Measurements from ENCODE around the gene MACROH2A1.

MACROH2A1 gene

DNA sequence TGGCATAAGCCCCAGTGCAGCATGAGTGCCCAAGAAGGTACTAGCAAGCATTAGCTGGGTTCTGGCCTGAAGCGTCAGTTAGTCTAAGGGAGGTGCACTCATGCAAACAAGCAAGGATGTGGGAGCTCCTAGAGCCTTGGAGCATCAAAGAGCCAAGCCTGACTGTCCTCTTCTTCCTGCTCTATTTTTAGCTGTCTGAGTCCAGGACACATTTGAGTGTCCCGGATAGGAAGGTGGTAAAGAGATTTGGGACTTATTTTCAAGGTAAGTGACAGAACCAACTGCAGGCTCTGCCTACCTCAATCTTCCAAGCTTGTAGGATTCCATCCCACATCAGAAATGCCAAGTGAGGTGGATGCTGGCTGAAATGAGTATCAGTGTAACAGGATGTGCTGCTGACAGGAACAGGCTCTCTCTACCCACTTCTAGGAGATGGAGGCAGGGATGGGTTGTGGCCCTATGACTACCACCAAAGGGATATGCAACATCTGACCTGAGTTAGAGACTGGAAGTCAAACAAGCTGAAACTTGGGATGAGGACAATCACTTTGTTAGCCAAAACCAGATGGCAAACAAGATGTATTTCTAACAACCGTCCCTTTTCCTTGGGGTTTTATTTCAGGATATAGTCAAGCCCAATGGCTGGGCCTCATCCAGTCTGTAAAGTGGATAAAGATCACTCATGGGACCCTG, 15.1 kb downstream of the MACROH2A1 start:
- no peaks in the 10 kb centered on the region for H3K9me3 ChIP-seq (ENCODE audit: severe bottlenecking)
- no peak overlapping the region for H3K4me3 ChIP-seq (ENCODE audit: low read depth, low read length)
- H3K36me3 ChIP-seq: peaks cover 100% of the 10 kb centered on the region
- no peak overlapping the region for H3K27ac ChIP-seq
- DNase-seq: no peak
- H3K27me3 ChIP-seq (ENCODE audit: insufficient read depth, low read depth, severe bottlenecking): no peaks in the 10 kb centered on the region
- TF ChIP-seq, protein P1, sequence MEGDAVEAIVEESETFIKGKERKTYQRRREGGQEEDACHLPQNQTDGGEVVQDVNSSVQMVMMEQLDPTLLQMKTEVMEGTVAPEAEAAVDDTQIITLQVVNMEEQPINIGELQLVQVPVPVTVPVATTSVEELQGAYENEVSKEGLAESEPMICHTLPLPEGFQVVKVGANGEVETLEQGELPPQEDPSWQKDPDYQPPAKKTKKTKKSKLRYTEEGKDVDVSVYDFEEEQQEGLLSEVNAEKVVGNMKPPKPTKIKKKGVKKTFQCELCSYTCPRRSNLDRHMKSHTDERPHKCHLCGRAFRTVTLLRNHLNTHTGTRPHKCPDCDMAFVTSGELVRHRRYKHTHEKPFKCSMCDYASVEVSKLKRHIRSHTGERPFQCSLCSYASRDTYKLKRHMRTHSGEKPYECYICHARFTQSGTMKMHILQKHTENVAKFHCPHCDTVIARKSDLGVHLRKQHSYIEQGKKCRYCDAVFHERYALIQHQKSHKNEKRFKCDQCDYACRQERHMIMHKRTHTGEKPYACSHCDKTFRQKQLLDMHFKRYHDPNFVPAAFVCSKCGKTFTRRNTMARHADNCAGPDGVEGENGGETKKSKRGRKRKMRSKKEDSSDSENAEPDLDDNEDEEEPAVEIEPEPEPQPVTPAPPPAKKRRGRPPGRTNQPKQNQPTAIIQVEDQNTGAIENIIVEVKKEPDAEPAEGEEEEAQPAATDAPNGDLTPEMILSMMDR (IDR thresholded peaks at IDR 0.05; ENCODE audit: low read depth, low read length): no peak

DNA sequence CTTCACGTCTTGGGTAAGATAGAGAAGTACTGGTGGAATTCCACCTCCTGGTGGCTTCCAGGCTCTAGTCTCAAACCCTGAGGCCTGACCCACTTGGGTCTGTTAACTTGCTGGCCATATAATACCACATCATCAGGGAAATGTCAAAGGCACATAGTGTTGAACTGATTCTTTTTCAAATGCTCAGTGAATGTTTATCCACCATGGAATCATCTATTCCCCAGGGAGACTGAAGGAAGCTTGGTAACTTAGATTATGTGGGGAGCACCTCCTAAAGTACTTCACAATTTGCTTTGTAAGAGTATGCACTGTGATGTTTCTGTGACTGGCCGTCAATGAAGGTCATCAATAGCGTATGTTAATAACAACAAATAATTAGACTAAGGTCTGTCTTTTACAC, 16.1 kb downstream of the MACROH2A1 start:
- Histone ChIP-seq H3K4me3 (ENCODE audit: low read depth, low read length) (no peak overlapping the region), H3K27ac (no peak overlapping the region), H3K36me3 (peaks cover 100% of the 10 kb centered on the region), H3K9me3 (ENCODE audit: severe bottlenecking) (no peaks in the 10 kb centered on the region), H3K27me3 (ENCODE audit: insufficient read depth, low read depth, severe bottlenecking) (no peaks in the 10 kb centered on the region)
- DNase-seq: no peak
- TF ChIP-seq, protein P1 (IDR thresholded peaks at IDR 0.05; ENCODE audit: low read depth, low read length): no peak

DNA sequence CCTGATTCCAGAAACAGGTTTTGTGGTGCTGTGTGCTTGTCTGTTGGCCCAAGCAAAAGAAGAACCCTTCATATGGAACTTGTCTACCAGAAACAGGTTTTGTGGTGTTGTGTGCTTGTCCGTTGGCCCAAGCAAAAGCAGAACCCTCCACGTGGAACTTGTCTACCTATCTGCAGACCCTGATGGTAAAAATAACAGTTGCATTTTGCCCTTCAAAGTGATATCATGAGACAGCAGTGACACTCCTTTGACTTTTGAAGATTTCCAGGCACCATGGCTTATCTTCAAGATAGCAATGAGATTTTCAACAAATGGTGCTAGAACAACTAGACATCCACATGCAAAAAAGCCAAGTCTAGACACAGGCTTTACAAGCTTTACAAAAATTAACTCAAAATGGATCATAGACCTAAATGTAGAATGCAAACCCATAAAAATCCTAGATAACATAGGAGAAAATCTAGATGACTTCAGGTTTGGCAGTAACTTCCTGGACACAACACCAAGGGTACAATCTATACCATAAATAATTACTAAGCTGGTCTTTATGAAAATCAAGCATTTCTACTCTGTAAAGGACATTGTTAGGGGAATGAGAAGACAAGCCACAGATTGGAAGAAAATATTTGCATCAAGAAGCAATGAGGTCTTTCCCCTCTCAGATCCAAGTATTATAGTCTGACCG, 16.8 kb downstream of the MACROH2A1 start:
- no peaks in the 10 kb centered on the region for H3K9me3 ChIP-seq (ENCODE audit: severe bottlenecking)

DNA sequence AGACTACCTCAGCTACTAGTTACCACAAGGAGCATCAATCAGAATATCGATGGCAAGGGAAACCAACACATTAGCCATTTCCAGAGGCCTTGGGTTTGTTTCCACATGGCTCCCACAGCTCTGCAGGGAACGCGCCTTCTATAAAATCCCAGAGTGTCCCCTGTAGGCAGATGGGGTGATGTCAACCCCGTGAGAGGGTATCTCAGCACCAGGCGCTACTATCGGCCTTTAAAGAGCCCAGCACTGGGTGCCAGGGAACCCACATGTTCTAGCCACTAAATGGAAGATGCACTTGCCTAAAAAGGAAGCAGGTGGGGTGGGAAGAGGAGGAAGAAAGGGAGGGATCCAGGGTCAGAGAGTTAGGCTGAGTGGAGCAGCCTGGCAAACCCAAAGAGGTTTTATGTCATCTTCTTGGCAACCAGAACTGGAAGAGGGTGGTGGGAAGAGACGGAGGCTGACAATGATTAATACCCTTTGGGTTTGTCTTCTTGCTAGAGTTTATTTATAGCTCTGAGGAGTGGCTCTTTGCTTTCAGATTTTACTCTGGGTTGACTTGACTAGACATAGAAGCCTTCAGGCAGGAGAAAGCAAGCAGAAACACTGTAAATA, 19.9 kb downstream of the MACROH2A1 start:
- no peaks in the 10 kb centered on the region for H3K9me3 ChIP-seq (ENCODE audit: severe bottlenecking)
- H3K36me3 ChIP-seq: peaks cover 100% of the 10 kb centered on the region
- H3K4me3 ChIP-seq (ENCODE audit: low read depth, low read length): no peak overlapping the region
- TF ChIP-seq, protein P1 (IDR thresholded peaks at IDR 0.05; ENCODE audit: low read depth, low read length): no peak
- H3K27ac ChIP-seq: no peak overlapping the region
- H3K27me3 ChIP-seq (ENCODE audit: insufficient read depth, low read depth, severe bottlenecking): no peaks in the 10 kb centered on the region
- no peak for DNase-seq

More for the DNA sequence above, 16.8 kb downstream of the MACROH2A1 start:
- no peak overlapping the region for H3K27ac ChIP-seq
- no peak for DNase-seq
- TF ChIP-seq, protein P1 (IDR thresholded peaks at IDR 0.05; ENCODE audit: low read depth, low read length): no peak
- H3K27me3 ChIP-seq (ENCODE audit: insufficient read depth, low read depth, severe bottlenecking): no peaks in the 10 kb centered on the region
- no peak overlapping the region for H3K4me3 ChIP-seq (ENCODE audit: low read depth, low read length)
- H3K36me3 ChIP-seq: peaks cover 100% of the 10 kb centered on the region

DNA sequence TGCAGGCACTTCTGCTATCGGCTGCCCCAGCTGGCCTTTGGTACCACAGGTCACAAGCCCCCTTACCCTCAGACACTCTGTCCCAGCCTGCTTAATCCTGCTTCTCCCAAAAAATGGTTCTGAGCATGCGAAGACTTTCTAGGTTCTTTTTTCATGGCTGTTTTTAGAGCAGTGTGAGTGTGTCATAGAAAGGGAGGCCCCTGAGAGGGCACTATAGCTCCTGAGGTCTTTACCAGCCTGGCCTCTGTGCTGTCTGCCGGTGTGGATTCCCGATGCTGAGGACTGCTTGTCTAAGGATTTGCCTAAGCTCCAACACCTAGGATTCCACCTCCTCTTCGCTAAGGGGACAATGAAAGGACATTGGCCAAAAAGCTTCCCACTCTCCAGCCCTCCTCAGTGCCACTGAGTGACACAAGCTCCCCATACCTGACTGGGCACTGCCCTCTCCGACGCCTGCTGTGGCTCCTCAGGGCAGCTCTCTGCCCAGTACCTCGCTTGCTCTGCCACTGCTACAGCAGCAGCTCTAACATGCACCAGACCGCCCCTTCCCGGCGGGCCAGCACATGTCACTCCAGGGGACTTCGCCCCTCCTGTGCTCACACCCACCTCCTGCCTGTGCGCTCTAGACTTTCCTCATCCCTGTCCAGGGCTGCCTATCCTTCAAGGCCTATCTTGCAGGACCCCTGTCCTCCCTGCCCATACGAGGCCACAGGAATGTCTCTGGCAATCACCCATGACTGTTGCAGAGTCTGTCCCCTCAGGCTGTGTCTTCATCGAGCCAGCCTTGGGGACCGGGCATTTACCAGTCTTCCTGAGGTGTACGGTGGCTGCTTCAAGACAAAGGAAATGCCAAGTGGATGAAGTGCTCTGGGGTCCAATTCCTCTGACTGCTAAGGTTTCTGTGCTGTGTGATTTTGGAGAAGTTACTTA, 21.0 kb downstream of the MACROH2A1 start:
- no peaks in the 10 kb centered on the region for H3K9me3 ChIP-seq (ENCODE audit: severe bottlenecking)
- no peak for DNase-seq
- TF ChIP-seq, protein P1 (IDR thresholded peaks at IDR 0.05; ENCODE audit: low read depth, low read length): no peak
- H3K36me3 ChIP-seq: peaks cover 100% of the 10 kb centered on the region
- H3K27ac ChIP-seq: no peak overlapping the region
- no peak overlapping the region for H3K4me3 ChIP-seq (ENCODE audit: low read depth, low read length)
- H3K27me3 ChIP-seq (ENCODE audit: insufficient read depth, low read depth, severe bottlenecking): no peaks in the 10 kb centered on the region

All from WERI-Rb-1 (cell line).